ENCODE results near the gene CSF1.

DNA sequence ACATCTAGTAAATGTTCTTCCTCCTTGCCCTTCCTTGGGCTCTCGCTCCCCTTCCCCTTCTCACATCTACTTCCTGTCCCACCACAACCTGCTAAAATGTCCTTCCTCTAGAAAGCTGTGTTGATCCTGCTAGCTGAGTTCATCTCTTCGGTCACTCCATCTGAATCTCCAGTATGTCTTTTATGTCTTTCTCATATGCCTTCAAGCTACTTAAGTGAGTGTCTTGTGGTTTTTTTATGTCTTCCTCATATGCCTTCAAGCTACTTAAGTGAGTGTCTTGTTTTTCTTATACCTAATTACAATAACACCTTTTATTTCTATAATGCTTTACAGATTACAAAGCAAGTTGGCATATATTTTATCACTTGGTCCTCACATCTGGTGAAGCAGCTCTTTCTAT is 33.9 kb downstream of the CSF1 start:
- TF ChIP-seq SPI1 (IDR thresholded peaks at IDR 0.05; ENCODE audit: low read depth, low read length) (no peak), POLR2A (IDR thresholded peaks at IDR 0.05; ENCODE audit: low read depth, low read length) (no peak), PAX5 (IDR thresholded peaks at IDR 0.05; ENCODE audit: insufficient read depth, low read length, severe bottlenecking) (no peak)
